IPS-18a (cell line): ENCODE results near the gene MRPL50.

Source experiments
- H3K27ac ChIP-seq: one replicate; pipeline ENCODE4 v1.5.1; 2013; ENCODE audit warnings: low read length
- H3K27me3 ChIP-seq: one replicate; pipeline ENCODE4 v1.6.1; 2013; ENCODE audit warnings: mild to moderate bottlenecking, low read length; ENCODE audit not compliant: control insufficient read depth, insufficient read depth
- H3K36me3 ChIP-seq: one replicate; pipeline ENCODE4 v1.6.1; 2013; ENCODE audit warnings: low read depth, low read length; ENCODE audit not compliant: control insufficient read depth
- H3K4me1 ChIP-seq: one replicate; pipeline ENCODE4 v1.6.1; 2013; ENCODE audit warnings: low read depth, low read length; ENCODE audit not compliant: control insufficient read depth
- H3K4me3 ChIP-seq: one replicate; pipeline ENCODE4 v1.5.1; 2013; ENCODE audit warnings: low read length
- H3K9ac ChIP-seq: one replicate; pipeline ENCODE4 v1.6.1; 2013; ENCODE audit warnings: mild to moderate bottlenecking, low read length, moderate library complexity
- H3K9me3 ChIP-seq: one replicate; pipeline ENCODE4 v1.6.1; 2013; ENCODE audit warnings: low read depth, low read length; ENCODE audit not compliant: control insufficient read depth

The MRPL50 gene

GRCh38 chr9:101433229-101433628 is 34.8 kb upstream of the MRPL50 start:
- no peaks in the 10 kb centered on the region for H3K36me3 ChIP-seq
- no peaks in the 10 kb centered on the region for H3K9me3 ChIP-seq
- no peaks in the 10 kb centered on the region for H3K27me3 ChIP-seq
- H3K4me1 ChIP-seq: no peaks in the 10 kb centered on the region
- H3K4me3 ChIP-seq: no peak overlapping the region
- H3K9ac ChIP-seq: no peak overlapping the region
- H3K27ac ChIP-seq: no peak overlapping the region

GRCh38 chr9:101432740-101433139 is 34.3 kb upstream of the MRPL50 start:
- H3K27ac ChIP-seq: no peak overlapping the region

GRCh38 chr9:101432171-101432570 is 33.8 kb upstream of the MRPL50 start:
- no peaks in the 10 kb centered on the region for H3K4me1 ChIP-seq
- H3K27ac ChIP-seq: no peak overlapping the region
- no peaks in the 10 kb centered on the region for H3K27me3 ChIP-seq

More at GRCh38 chr9:101432740-101433139, 34.3 kb upstream of the MRPL50 start:
- no peaks in the 10 kb centered on the region for H3K9me3 ChIP-seq
- no peaks in the 10 kb centered on the region for H3K36me3 ChIP-seq
- H3K4me1 ChIP-seq: no peaks in the 10 kb centered on the region
- H3K27me3 ChIP-seq: no peaks in the 10 kb centered on the region
- no peak overlapping the region for H3K9ac ChIP-seq
- H3K4me3 ChIP-seq: no peak overlapping the region

GRCh38 chr9:101429736-101430135 is 31.3 kb upstream of the MRPL50 start:
- no peak overlapping the region for H3K27ac ChIP-seq
- H3K27me3 ChIP-seq: no peaks in the 10 kb centered on the region
- H3K4me3 ChIP-seq: no peak overlapping the region
- no peak overlapping the region for H3K9ac ChIP-seq
- no peaks in the 10 kb centered on the region for H3K4me1 ChIP-seq
- no peaks in the 10 kb centered on the region for H3K9me3 ChIP-seq
- H3K36me3 ChIP-seq: no peaks in the 10 kb centered on the region

More at GRCh38 chr9:101432171-101432570, 33.8 kb upstream of the MRPL50 start:
- no peaks in the 10 kb centered on the region for H3K9me3 ChIP-seq
- no peak overlapping the region for H3K4me3 ChIP-seq
- no peaks in the 10 kb centered on the region for H3K36me3 ChIP-seq
- no peak overlapping the region for H3K9ac ChIP-seq

- Histone ChIP-seq H3K4me1 (no peaks in the 10 kb centered on the region), H3K27me3 (no peaks in the 10 kb centered on the region), H3K9me3 (no peaks in the 10 kb centered on the region), H3K27ac (no peak overlapping the region), H3K9ac (no peak overlapping the region), H3K36me3 (no peaks in the 10 kb centered on the region), H3K4me3 (no peak overlapping the region)
Observed at GRCh38 chr9:101428909-101429308, 30.5 kb upstream of the MRPL50 start.

- Histone ChIP-seq H3K9ac (no peak overlapping the region), H3K9me3 (no peaks in the 10 kb centered on the region), H3K4me3 (no peak overlapping the region), H3K4me1 (no peaks in the 10 kb centered on the region), H3K27me3 (no peaks in the 10 kb centered on the region), H3K36me3 (no peaks in the 10 kb centered on the region), H3K27ac (no peak overlapping the region)
Observed at GRCh38 chr9:101427957-101428655, 29.7 kb upstream of the MRPL50 start.

- H3K9ac ChIP-seq: no peak overlapping the region
- no peaks in the 10 kb centered on the region for H3K36me3 ChIP-seq
- peaks cover under 1% of the 10 kb centered on the region for H3K4me1 ChIP-seq
- H3K27ac ChIP-seq: no peak overlapping the region
- no peaks in the 10 kb centered on the region for H3K9me3 ChIP-seq
- H3K4me3 ChIP-seq: no peak overlapping the region
- H3K27me3 ChIP-seq: no peaks in the 10 kb centered on the region
Observed at GRCh38 chr9:101427358-101427757, 28.9 kb upstream of the MRPL50 start.

- H3K36me3 ChIP-seq: no peaks in the 10 kb centered on the region
- H3K9me3 ChIP-seq: no peaks in the 10 kb centered on the region
- peaks cover 3% of the 10 kb centered on the region for H3K4me1 ChIP-seq
- no peaks in the 10 kb centered on the region for H3K27me3 ChIP-seq
- H3K4me3 ChIP-seq: no peak overlapping the region
- H3K9ac ChIP-seq: no peak overlapping the region
- H3K27ac ChIP-seq: no peak overlapping the region
Observed at GRCh38 chr9:101421653-101422065, 23.2 kb upstream of the MRPL50 start.

GRCh38 chr9:101419863-101420262 is 21.4 kb upstream of the MRPL50 start:
- Histone ChIP-seq H3K27me3 (no peaks in the 10 kb centered on the region), H3K4me3 (no peak overlapping the region), H3K36me3 (no peaks in the 10 kb centered on the region), H3K9me3 (no peaks in the 10 kb centered on the region), H3K27ac (no peak overlapping the region), H3K4me1 (peaks cover 3% of the 10 kb centered on the region), H3K9ac (no peak overlapping the region)

GRCh38 chr9:101418518-101419430 is 20.4 kb upstream of the MRPL50 start:
- Histone ChIP-seq H3K27ac (no peak overlapping the region), H3K9ac (no peak overlapping the region), H3K4me1 (peaks cover 3% of the 10 kb centered on the region), H3K4me3 (no peak overlapping the region), H3K27me3 (no peaks in the 10 kb centered on the region), H3K9me3 (no peaks in the 10 kb centered on the region), H3K36me3 (no peaks in the 10 kb centered on the region)

- peaks cover 3% of the 10 kb centered on the region for H3K4me1 ChIP-seq
- no peak overlapping the region for H3K9ac ChIP-seq
- no peaks in the 10 kb centered on the region for H3K27me3 ChIP-seq
- no peaks in the 10 kb centered on the region for H3K9me3 ChIP-seq
- no peaks in the 10 kb centered on the region for H3K36me3 ChIP-seq
- no peak overlapping the region for H3K4me3 ChIP-seq
- H3K27ac ChIP-seq: no peak overlapping the region
Observed at GRCh38 chr9:101417977-101418376, 19.6 kb upstream of the MRPL50 start.
